ENCODE results near the gene PLXNA2.

- TF ChIP-seq, protein P1, sequence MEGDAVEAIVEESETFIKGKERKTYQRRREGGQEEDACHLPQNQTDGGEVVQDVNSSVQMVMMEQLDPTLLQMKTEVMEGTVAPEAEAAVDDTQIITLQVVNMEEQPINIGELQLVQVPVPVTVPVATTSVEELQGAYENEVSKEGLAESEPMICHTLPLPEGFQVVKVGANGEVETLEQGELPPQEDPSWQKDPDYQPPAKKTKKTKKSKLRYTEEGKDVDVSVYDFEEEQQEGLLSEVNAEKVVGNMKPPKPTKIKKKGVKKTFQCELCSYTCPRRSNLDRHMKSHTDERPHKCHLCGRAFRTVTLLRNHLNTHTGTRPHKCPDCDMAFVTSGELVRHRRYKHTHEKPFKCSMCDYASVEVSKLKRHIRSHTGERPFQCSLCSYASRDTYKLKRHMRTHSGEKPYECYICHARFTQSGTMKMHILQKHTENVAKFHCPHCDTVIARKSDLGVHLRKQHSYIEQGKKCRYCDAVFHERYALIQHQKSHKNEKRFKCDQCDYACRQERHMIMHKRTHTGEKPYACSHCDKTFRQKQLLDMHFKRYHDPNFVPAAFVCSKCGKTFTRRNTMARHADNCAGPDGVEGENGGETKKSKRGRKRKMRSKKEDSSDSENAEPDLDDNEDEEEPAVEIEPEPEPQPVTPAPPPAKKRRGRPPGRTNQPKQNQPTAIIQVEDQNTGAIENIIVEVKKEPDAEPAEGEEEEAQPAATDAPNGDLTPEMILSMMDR (IDR thresholded peaks at IDR 0.05; ENCODE audit: borderline replicate concordance, extremely low read depth, low read length, poor library complexity, severe bottlenecking), result no peak
- no peak for TF ChIP-seq EZH2 (IDR thresholded peaks at IDR 0.05; ENCODE audit: borderline replicate concordance, low read depth, low read length, severe bottlenecking)
These were observed 213.7 kb downstream of the PLXNA2 start for GRCh38 chr1:208030288-208031091.
